Globus pallidus (tissue), 1 donor: ENCODE data around the gene LYPLA2.

ENCODE experiments used
- DNase-seq: peaks from one replicate; pipeline ENCODE4 v3.0.0-alpha.2; 2015; ENCODE audit warnings: low spot score

LYPLA2 gene

DNA sequence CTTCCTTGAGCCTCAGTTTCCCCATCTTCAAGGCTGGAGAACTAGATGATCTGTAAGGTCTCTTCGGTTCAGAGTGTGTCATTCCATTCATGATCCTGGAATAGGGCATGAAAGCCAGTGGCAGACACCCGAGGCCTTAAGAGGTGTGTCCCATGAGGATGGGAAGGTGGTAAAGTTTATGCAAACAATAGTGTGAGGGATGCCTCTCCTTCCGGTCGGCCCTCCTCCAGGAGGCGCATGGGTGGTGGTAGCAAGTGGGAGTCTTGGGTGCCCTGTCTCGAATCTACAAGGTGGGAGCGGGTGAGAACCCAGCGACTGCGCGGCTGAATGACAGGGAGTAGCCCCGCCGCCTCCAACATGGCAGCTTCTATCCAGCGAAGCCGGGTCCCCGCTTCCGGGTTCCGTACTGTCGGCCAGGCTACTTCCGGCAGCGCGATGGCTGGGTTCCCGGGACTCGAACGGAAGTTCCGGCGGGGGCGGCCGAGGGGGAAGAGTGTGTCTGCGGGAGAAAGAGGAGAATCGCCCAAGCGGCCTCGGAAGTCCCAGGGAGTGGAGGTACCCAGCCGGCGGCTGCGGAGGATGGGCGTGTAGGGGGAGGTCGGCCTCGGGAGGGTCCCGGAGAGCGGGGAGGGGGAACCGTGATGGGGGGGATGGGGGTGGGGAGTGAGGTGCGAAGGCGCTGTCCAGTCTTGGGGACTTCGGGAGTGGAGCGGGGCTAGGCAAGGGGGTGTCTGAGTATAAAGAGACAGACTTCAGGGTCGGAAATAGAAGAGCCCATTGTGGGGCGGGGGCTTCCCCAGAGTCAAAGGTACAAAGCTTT, at the start of gene LYPLA2:
TSS of gene LYPLA2 (plus strand) at position 450 of the 820 bp plus-strand sequence. CDS start 1,538 bp downstream, outside the sequence.
- DNase-seq = peak; percentile 93

DNA sequence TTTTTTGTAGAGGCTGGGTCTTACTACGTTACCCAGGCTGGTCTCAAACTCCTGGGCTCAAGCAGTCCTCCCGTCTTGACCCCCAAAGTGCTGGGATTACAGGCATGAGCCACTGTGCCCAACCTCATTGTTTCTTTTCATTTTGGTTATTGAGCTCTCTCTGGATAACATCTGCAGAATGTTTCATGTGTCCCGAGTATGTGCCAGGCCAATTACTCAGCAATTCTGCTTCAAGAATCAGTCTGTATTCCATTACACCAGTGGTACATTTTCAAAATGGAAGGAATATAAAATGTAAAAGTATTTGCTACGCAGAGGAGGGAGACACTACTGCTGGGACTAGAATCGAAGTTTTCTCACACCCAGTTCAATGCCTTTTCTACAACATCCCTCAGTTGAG, 49.3 kb upstream of the LYPLA2 start:
- DNase-seq = no peak

DNA sequence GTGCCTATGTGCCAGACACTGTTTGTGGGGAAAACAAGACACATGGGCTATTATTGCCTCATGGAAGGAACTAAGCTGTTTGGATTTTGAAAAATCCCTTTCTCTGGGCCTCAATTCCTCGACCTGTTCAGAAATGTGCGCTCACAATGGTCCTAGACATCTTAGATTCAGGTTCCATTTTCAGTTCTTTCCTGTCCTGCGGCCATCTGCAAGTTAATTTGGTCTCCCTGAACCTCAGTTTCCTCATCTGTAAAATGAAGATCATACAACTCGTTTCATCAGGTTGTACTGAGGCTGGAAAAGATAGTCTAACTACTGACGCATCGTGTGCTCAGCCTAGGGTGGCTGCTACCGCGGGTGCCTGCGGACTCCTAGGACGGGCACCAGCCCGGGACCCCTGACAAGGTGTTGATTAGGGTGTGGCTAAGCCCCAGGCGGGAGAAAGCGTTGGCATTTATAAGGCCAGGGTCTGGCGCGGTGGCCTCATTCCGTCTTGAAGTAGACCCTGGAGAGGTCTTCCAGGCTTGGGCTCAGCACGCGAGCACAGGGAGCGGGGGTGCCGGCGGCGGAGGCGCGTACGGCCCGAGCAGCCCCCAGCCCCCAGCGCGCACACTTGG, 48.2 kb upstream of the LYPLA2 start:
- no peak for DNase-seq

- peak; percentile 68 for DNase-seq
These were observed 47.4 kb upstream of the LYPLA2 start, which contains the start of gene ELOA for GRCh38 chr1:23743287-23744152. Gene ELOA, plus strand, starts transcription at chr1:23743471. Its CDS starts 33 bp downstream, at chr1:23743504.

- no peak for DNase-seq
These were observed 45.4 kb upstream of the LYPLA2 start for GRCh38 chr1:23745515-23745914.

DNA sequence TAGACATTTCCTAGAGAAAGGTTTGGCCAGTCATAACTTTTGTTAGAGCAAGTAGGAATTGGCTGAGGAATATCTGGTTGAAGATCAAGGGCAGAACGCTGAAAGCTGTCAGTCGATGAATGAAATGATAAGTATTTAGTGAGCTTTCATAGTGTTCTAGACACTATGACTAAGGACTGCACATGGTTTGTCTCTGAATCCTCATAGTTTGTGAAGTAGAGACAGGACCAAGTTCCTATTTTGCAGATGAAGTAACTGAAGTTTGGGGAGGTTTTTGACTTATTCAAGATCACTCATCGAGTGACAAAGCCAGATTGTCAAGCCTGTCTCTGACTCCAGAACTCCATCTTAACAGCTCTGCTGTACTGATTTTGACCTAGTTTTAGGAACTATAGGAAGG, 42.9 kb upstream of the LYPLA2 start:
- no peak for DNase-seq

DNA sequence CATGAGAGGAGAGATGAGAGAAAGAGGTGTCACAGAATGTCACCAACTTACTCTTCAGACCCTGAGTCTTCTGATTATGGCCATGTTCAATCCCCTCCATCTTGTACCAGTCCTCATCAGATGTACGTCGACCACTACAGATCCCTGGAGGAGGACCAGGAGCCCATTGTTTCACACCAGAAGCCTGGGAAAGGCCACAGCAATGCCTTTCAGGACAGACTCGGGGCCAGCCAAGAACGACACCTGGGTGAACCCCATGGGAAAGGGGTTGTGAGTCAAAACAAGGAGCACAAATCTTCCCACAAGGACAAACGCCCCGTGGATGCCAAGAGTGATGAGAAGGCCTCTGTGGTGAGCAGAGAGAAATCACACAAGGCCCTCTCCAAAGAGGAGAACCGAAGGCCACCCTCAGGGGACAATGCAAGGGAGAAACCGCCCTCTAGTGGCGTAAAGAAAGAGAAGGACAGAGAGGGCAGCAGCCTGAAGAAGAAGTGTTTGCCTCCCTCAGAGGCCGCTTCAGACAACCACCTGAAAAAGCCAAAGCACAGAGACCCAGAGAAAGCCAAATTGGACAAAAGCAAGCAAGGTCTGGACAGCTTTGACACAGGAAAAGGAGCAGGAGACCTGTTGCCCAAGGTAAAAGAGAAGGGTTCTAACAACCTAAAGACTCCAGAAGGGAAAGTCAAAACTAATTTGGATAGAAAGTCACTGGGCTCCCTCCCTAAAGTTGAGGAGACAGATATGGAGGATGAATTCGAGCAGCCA, 39.7 kb upstream of the LYPLA2 start:
- no peak for DNase-seq

DNA sequence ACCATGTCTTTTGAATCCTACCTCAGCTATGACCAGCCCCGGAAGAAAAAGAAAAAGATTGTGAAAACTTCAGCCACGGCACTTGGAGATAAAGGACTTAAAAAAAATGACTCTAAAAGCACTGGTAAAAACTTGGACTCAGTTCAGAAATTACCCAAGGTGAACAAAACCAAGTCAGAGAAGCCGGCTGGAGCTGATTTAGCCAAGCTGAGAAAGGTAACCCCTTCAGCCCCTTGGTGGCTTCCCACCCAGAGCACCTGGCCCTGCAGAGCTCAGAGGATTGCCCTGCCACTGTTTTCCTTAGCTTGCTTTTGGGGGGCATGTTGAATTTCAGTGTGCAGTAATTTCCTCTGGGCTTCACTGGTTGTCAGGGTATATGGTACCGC, 39.1 kb upstream of the LYPLA2 start:
- DNase-seq = no peak

DNA sequence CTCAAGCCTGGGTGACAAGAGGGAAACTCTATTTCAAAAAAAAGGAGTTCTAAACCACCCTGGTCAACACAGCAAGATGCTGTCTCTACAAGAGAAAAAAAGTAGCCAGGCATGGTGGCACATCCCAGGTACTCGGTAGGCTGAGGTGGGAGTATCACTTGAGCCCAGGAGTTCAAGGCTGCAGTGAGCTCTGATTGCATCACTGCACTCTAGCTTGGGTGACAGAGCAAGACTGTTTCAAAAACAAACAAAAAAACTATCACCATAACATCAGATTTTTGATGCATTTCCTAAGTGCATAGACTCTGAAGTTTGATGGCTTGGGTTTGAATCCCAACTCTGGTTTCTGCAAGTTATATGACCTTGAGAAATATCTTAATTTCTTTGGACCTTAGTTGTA, 38.0 kb upstream of the LYPLA2 start:
- no peak for DNase-seq

DNA sequence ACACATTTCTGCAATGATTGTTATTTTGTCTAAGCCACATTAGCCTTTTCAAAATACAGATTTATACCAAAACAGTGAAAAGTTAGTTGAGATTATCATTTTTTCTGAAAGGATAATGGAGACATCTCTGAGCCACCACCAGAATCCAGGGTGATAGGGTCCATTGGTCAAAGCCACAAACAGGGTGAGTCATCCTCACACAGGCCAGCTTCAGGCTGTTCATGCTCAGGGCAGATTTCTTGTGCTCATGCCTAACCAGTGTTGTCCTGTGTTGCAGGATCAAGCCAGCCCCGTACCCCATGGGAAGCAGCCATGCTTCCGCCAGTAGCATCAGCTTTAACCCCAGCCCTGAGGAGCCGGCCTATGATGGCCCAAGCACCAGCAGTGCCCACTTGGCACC, 34.3 kb upstream of the LYPLA2 start:
- DNase-seq = no peak

DNA sequence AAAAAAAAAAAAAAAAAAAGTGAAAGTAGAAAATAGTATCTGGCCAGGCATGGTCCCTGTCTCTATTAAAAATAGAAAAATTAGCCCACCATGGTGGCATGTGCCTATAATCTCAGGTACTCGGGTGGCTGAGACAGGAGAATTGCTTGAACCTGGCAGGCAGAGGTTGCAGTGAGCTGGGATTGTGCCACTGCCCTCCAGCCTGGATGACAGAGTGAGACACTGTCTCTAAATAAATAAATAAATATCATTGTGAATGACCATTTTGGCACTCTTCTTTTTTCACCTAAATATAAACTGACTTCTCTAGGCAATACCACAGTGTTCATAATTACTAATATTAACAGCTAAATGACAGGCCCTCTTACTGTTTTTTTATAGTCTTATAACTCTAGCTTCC, 33.1 kb upstream of the LYPLA2 start:
- DNase-seq = no peak

- DNase-seq = peak; percentile 85
These were observed 31.7 kb upstream of the LYPLA2 start for GRCh38 chr1:23759277-23759676.

GRCh38 chr1:23763041-23763577, 27.8 kb upstream of the LYPLA2 start:
- DNase-seq = no peak

DNA sequence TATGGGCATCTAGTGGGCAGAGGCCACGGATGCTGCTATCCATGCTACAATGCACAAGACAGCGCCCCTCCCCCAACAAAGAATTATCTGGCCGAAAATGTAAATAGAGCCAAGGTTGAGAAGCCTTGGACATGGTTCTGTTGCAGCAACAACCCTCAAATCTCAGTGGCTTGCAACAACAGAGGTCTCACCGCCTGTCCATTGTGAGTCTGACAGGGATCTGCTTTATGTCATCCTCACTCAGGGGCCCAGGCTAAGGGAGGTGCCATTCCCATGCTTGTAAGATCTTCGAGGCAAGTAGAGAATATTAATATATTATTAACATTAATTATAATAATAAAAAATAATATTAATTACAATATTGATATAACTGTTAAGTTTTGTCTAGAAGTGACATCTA, 22.2 kb upstream of the LYPLA2 start:
- DNase-seq = no peak

- DNase-seq = peak; percentile 65
These were observed 18.7 kb upstream of the LYPLA2 start for GRCh38 chr1:23772049-23772853.

DNA sequence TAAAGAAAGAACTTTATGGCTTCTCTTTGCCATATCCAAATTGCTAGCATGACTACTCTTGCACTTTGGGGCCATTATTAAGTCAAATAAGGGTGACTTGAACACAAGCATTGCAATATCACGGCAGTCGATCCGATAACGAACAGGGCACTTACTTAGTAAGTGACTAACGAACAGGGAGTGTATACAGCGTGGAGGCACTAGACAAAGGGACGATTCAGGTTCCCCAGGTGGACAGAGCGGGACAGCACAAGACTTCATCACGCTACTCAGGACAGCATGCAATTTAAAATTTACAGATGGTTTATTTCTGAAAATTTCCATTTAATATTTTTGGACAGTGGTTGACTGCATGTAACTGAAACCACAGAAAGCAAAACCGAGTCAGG, 18.1 kb upstream of the LYPLA2 start:
- DNase-seq = no peak

GRCh38 chr1:23774174-23774880, 16.6 kb upstream of the LYPLA2 start:
- no peak for DNase-seq

- DNase-seq = no peak
These were observed 14.7 kb upstream of the LYPLA2 start for GRCh38 chr1:23776217-23776616.

GRCh38 chr1:23777979-23778814, 12.7 kb upstream of the LYPLA2 start, which contains the start of gene PITHD1:
Gene PITHD1, plus strand, starts transcription at chr1:23778418. Its CDS starts 98 bp downstream, at chr1:23778516.
- DNase-seq = peak; percentile 78
